Activated CD4-positive, CD25-positive, alpha-beta regulatory T cell (primary cell): ENCODE data around the gene ELP4.
"Not testable (repeated sequence)": the region's sequence is repeated elsewhere in the genome, so short reads cannot be mapped to it uniquely, and the experiment has no call there.

Experiments used
- DNase-seq, 4 experiments: peaks; one replicate each; lab custom pipeline; 2025; lab: John Stamatoyannopoulos, UW

ELP4 gene

DNA sequence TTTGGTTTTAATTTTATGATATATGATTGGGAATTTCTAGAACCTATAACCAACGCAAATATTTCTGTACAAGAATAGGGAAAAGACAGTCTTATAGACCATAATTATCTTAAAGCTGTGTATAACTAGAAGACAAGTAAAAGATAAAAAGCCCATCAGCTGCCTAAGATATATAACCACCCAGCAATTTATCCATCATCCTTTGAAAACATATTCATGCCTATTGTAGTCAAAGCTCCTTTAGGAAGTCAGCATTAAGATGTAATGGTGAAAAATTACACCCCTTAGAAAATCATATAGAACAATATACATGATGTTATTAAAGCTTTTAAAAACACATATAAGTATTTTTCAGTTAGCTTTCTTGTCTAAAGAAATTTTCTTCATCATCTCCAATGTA is 46.4 kb downstream of the ELP4 start:
- DNase-seq: no peak

DNA sequence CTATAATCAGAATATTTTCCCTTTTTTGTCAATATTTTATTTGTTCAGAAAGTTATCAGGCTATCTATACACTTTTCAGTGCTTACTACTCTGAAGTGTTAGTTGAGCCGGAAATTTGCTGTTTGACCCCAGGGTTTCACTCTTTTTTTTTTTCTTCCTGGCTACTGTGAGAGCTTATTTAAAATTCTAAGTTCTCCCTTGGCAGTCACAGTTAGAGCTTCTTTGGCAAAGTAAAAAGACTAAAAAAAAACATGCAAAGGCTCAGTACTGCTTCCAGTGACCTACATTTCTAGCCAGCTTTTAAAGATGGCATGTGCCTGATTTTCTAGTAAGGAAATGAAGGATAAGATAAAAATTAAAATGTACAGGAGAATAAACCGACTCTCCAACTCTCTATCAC is 48.4 kb downstream of the ELP4 start:
- DNase-seq: no peak

DNA sequence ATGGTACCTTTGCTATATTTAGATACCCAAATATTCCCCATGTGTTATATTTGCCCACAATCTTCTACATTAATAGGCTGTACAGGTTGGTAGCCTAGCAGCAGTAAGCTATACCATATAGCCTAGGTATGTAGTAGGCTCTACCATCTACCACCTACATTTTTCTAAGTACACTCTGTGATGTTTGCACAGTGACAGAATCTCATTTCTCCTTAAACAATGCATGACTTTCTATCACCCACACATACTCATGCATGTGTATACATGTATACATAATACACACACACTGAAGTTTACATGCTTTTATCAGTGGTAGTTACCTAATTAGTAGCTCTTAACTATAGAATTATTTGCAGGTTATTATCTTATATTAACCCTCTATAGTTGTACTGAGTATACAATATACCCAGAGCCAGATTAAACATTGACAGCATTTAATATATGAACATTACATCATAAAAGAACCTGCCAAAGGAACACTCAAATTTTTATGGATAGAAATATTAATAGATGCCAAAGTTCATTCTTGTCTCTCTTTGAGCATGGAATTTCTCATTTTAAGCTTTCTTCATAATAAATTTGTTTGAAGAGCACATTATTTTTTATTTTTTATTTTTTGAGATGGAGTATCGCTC is 51.4 kb downstream of the ELP4 start:
- no peak for DNase-seq

DNA sequence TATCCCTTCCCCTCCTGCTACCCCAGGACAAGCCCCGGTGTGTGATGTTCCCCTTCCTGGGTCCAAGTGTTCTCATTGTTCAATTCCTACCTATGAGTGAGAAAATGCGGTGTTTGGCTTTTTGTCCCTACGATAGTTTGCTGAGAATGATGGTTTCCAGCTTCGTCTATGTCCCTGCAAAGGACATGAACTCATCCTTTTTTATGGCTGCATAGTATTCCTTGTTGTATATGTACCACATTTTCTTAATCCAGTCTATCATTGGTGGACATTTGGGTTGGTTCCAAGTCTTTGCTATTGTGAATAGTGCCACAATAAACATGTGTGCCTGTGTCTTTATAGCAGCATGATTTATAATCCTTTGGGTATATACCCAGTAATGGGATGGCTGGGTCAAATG is 55.0 kb downstream of the ELP4 start:
- not testable (repeated sequence) for DNase-seq

DNA sequence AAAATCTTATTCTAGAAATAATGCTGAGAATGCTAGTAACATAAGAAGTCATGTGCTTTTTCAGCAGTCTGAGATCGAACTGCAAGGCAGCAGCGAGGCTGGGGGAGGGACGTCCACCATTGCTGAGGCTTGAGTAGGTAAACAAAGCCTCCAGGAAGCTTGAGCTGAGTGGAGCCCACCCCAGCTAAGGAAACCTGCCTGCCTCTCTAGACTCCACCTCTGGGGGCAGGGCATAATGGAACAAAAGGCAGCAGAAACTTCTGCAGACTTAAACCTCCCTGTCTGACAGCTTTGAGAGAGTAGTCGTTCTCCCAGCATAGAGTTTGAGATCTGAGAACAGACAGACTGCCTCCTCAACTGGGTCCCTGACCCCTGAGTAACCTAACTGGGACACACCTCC is 64.6 kb downstream of the ELP4 start:
- DNase-seq: not testable (repeated sequence)

DNA sequence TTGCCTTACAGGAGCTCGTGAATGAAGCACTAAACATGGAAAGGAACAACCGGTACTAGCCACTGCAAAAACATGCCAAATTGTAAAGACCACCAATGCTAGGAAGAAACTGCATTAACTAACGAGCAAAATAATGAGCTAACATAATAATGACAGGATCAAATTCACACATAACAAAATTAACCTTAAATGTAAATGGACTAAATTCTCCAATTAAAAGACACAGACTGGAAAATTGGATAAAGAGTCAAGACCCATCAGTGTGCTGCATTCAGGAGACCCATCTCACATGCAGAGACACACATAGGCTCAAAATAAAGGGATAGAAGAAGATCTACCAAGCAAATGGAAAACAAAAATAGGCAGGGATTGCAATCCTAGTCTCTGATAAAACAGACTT is 66.2 kb downstream of the ELP4 start:
- DNase-seq: not testable (repeated sequence)

DNA sequence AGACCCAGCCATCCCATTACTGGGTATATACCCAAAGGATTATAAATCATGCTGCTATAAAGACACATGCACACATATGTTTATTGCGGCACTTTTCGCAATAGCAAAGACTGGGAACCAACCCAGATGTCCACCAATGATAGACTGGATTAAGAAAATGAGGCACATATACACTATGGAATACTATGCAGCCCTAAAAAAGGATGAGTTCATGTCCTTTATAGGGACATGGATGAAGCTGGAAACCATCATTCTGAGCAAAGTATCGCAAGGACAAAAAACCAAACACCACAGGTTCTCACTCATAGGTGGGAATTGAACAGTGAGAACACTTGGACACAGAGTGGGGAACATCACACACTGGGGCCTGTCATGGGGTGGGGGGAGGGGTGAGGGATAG is 69.8 kb downstream of the ELP4 start:
- DNase-seq: not testable (repeated sequence)

DNA sequence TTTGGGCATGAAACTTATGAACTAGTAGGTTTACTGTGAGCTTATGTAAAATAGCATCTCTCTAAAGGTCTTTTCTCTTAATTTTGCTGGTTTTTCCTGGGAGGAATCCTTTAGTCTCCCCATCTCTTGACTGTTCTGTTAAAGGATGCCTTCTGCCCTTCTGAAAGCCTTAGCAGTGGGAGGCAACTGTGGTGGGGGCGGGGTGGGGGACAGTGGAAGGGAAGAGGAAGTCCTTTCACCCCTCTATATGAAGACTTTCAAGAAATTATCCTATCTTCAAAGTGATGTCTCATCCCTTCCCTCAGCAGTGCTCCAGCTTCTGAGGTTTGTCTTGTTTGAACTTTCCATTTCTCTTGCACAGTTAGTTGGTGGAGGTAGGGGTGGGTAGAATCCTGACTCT is 73.1 kb downstream of the ELP4 start:
- DNase-seq: no peak

DNA sequence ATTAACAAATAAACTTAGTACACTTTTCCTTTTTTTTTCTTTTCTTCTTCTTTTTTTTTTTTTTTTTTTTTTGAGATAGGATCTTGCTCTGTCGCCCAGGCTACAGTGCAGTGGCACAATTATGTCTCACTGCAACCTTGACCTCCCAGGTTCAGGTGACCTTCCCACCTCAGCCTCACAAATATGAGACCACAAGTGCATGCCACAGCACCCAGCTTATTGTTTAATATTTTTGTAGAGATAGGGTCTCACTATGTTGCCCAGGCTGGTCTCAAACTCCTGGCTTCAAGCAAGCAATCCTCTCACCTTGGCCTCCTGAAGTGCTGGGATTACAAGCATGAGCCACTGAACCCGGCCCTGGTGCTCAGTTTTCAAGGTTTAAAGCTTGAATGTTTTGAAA is 88.9 kb downstream of the ELP4 start:
- DNase-seq: no peak

DNA sequence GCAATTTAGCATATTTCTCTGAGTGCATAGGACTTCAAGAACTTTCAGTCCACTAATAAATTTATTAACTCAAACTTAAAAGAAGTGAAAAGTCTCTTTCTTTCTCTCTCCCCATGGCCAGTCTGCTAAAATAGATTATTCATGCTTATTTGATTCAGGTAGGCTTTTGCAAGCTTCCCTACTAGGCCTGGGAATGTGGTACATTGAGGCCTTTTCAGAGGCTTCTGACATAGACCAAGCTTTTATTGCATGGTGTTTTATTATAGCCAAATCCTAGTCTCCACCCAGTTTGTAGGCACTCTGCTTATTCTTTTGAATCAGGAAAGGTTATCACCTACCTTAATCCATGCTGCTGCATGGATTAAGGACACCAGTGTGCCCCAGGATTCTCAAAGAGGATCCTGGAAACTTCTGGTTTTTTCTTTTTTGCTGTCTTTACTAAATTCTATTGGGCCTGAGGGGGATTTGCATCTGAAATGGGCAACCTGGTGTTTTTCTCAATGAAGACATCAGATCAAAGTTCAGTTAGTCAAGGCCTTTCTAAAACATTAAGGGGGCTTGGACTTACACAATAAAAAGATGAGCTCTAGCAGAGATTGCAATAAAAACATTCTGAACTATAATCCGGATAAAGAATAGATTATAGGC is 92.2 kb downstream of the ELP4 start:
- no peak for DNase-seq

DNA sequence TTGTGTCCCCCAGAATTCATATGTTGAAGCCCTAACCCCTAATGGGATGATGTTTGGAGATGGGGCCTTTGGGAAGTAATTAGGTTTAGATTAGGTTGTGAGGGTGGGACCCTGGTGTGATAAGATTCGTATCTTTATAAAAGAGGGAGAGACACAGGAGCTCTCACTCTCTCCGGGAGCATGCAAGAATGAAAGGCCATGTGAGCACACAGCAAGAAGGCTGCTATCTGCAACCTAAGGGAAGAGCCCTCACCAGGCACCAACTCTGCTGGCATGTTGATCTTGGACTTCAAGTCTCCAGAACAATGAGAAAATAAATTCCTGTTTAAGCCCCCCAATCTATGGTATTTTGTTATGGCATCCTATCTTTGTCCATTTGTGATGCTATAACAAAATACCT is 97.3 kb downstream of the ELP4 start:
- DNase-seq: no peak

DNA sequence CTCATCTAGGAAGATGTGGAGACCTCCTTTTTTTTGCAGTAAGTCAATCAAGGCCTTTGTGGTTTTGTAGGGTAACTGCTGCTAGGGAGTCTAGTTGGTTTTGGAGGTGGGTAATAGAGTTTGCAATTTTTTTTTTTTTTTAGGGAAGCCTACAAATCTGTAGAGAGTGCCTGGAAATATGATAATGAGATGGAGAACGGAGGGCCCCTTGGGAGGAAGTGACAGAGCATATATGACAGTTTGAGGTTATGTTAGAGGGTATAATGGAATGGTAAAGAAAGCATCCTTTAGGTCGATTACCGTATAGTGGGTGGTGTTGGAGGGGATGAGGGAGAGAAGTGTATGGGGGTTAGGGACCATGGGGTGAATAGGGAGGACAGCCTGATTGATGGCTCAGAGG is 98.3 kb downstream of the ELP4 start:
- DNase-seq: no peak

DNA sequence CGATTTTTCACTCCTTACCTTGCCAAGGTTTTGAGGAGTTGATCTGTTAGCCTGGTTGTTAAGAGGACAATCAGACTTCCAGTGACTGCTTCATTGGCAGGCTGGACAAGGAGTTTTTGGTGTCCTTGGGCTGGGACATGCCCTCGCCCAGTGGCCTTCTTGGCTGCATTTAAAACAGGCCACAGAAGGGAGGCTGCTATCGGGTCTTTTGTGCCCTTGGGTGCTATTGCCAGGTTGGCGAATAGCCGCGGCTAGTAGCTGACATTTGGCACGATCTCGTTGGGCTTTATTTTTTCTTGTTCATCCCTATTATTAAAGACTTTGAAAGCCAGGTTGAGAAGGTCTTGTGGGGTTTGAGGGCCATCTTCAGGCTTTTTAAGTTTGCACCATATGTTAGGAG is 99.4 kb downstream of the ELP4 start:
- DNase-seq: no peak

DNA sequence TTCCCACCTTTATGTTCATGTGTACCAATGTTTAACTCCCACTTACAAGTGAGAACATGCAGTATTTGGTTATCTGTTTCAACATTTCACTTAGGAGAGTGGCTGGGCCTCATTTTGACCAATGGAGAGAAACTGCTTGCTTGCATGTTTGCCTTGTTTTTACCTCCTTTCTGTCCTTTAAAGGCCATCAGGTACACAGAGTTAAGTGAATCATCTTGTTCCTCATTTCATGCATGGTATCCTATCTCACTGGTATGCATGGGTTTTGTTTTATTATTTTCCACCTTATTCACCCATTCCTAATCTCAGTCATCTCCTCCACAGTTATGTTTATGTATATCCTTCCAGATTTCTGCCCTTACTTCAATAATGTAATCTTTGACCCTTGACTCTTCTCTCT is 101.0 kb downstream of the ELP4 start:
- no peak for DNase-seq

DNA sequence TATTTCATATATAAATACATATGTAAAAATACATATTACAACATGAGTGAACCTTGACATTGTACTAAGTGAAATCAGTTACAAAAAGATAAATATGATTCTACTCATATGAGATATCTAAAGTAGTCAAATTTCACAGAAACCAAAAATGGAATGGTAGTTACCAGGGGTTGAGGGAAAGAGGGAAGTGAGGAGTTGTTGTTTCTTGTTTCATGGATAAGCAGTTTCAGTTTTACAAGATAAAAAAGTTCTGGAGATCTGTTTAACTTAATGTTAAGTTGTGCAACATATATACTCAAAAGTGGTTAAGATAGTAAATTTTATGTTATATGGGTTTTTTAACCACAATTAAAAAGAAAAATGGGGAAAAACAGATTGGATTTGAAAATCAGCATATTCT is 107.7 kb downstream of the ELP4 start:
- DNase-seq: no peak

DNA sequence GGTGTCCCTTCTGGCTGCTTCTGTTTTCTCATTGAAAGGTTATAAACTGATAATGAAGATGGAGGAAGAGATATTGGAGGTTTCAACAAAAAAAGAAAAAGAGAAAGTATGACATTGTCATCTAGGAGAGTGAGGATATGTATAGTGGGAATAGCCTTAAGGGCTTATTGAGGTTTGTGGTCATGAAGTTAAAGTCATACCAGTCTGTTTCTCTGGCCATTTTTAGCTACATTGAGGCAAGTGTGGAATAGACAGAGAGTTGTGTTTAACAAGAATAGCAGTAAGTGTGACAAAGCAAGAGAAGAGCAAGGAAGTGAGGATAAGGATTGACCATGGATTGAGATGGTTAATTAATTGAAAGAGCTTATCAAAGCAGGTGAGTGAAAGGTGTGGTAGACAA is 110.4 kb downstream of the ELP4 start:
- DNase-seq: no peak

DNA sequence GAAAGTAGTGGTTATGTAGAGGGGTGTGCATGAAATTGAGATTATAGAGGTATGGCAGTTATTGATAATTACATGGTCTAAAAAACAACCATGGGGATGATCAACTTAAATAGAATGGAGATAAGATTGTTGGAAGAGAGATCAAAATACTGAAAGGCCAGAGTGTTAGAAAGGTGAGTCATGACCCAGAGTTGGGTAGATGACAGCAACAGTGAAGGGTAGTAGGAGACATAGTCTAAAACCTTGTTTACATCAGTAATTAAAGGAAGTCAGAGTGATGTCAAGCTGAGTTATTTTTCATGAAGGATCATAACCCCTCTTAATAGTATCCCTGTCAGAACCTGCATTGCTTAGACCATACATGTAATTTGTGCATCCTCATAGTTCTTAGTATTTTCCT is 110.9 kb downstream of the ELP4 start:
- DNase-seq: no peak

DNA sequence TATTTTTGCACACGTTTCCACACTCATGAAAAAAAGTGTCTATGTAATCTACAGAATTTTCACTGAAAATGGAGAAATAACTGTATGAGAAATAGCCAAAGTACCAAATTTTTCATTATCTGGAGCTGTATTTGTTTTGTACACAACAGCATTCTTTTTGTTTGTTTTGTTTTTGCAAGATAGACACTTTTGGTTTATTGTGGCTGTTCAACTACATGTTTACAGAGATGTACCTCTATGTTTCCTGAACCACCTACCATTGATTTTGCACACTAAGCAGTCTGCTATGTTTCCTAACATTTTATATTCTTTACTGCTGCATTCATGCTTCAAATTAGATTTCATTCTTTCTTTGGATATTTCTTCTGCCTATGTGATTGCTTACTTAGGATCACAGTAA is 116.3 kb downstream of the ELP4 start:
- no peak for DNase-seq

DNA sequence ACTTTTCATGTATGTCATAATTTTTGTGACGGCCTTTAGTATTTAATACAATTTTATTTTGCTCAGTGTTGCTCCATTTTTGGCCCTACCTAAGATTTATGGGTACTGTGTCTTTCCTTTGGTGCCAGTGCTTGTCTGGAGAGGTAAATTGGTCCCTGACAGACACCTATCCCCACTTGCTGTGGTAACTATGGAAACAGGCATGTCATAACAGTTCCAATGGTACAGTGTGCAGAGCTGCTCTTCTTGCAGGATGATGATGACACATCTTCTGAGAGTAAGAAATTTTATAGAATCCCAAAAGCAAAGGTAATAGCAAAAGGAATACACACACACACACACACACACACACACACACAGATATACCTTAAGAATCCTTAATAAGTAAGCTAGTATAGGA is 118.5 kb downstream of the ELP4 start:
- no peak for DNase-seq

DNA sequence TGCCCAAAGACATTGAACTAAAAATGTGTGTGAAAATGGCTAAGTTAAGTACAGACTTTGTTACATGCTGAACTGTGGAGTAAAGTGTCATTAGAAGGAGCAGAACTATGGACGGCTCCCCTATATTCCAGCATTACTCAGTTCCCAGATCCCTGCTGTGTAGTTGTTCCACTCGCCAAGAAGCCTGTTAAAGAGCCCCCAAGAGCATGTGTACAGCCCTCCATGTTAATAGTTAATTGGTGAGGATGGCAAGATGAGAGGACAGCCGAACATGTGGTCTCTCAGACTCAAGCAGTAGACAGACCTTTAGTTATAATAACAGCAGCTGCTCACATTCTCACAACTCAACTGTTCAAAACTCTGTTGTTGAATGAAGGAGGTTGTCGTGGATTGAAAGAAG is 127.4 kb downstream of the ELP4 start:
- no peak for DNase-seq

DNA sequence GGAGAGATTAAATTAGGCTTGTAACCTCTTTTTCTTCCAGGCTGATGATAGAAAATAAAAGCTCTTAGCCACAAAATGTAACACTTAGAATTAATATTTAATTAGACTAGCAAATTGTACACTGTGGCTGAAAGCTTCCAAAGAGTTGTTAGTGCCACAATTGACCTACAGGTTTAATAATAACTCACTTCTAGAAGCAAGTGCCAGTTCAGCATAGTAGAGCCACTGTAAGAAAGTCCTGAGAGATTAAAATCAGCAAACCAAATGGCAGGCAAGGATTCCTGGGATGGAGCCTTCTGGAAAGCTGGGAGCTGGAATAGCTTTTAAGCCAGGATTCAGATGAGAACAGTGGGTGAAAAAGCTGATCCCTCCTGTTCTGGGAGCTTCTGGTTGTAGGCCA is 131.0 kb downstream of the ELP4 start:
- no peak for DNase-seq

DNA sequence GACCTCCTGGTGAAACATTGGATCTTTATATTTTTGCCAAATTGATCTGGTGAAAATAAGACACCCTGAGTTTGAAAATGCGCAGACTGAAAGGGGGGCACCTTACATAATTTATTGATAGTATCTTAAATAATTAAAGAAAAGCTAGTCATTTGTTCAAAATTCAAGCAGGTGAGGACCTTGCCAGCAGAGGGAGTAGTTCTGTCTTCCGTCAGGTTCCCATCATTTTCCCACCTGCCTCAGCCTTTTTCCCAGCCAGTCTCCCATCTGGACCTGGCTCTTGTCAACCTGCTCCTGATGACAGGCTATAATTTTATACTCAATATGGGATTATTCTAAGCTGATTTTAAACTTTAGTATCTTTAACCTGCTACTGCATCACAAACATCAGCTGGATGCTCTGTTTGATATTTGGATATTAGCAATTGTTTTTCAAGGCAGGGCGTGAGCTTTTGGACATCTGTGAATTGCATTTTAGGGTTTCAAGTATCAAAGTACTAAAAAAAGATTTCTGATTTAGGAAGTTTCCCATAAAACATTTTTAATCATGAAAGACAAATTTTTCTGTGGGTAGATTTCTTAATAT is 132.0 kb downstream of the ELP4 start:
- DNase-seq: no peak

DNA sequence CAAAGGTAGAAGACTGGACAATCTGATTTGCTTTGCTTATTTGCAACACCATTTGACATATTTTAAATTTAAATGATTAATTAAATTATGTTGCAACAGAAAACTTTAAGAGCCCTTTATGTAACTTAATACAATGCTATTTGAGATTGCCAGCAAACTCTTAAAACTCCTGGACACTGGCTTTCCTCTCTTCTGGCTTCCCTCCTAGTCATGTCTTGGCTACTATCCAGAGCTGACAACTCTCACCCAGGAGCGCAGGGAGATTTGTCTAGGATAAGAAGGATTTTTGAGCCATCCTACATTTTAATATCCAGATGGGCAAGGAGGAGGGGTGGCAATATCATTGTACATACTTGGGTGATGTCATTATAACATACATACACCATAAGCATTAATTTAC is 134.3 kb downstream of the ELP4 start:
- no peak for DNase-seq

DNA sequence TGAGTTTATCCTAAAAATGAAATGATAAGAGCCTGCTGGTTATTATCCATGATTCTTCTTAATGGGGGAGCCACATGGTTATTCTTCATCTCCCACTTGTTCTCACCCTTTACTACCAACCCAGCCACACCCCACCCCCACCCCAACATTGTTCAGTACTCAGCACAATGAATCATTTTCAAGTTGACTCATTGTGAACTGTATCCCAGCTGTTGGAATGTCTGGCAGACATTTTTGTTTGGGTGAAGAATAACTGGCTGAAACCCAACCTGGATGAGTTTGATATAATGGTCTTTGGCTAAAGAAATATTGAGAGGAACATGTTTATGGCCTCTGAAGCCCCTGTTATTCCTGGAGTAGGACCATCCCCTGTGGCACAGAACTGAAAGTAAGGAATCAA is 136.2 kb downstream of the ELP4 start:
- no peak for DNase-seq
